Cardiac fibroblast (primary cell): Measurements from ENCODE around the gene ASTN2.

Experiments used
- DNase-seq, 2 donors: peaks; one replicate each; pipeline versions ENCODE4 v3.0.0 to v3.0.0-alpha.2; 2010; ENCODE audit warnings: low read depth in 2 of 2
- H3K4me3 ChIP-seq, 2 donors: replicated peaks in 1 of 2; 1 replicate in 1 of 2; 2 replicates in 1 of 2; pipeline ENCODE4 v1.5.1; 2011; ENCODE audit warnings: low read depth in 2 of 2, low read length in 2 of 2, mild to moderate bottlenecking in 2 of 2, moderate library complexity in 1 of 2
- CTCF ChIP-seq: IDR thresholded peaks from one replicate; pipeline ENCODE4 v1.5.1; 2011; ENCODE audit warnings: low read depth, mild to moderate bottlenecking, low read length, inconsistent platforms

ASTN2 gene

GRCh38 chr9:117145081-117145480, 269.8 kb downstream of the ASTN2 start:
- no peak overlapping the region for H3K4me3 ChIP-seq
- no peak for DNase-seq
- no peak for TF ChIP-seq CTCF

GRCh38 chr9:117138231-117138630, 276.6 kb downstream of the ASTN2 start:
- no peak for TF ChIP-seq CTCF
- no peak for DNase-seq
- no peak overlapping the region for H3K4me3 ChIP-seq

- no peak for TF ChIP-seq CTCF
- H3K4me3 ChIP-seq, result no peak overlapping the region
- DNase-seq, result no peak
These were observed 278.4 kb downstream of the ASTN2 start for GRCh38 chr9:117136461-117136860.

- DNase-seq, result no peak
- H3K4me3 ChIP-seq, result no peak overlapping the region
- TF ChIP-seq CTCF, result no peak
These were observed 279.3 kb downstream of the ASTN2 start for GRCh38 chr9:117135501-117136098.

- no peak overlapping the region for H3K4me3 ChIP-seq
- TF ChIP-seq CTCF, result no peak
- no peak for DNase-seq
These were observed 279.9 kb downstream of the ASTN2 start for GRCh38 chr9:117134826-117135500.

- no peak for DNase-seq
- TF ChIP-seq CTCF, result no peak
- no peak overlapping the region for H3K4me3 ChIP-seq
These were observed 288.0 kb downstream of the ASTN2 start for GRCh38 chr9:117126871-117127270.
